ENCODE measurements around the gene MTMR3. TPM values are rescaled to one million over a fixed set of nuclear protein-coding genes. Genes with fewer than 3 reads are reported as not detected.
A peak's percentile ranks its signal among the peaks of the same experiment; 100 is the strongest.

Gene MTMR3
- total RNA-seq, 1 donor from 2014 or later = 51.7 TPM

DNA sequence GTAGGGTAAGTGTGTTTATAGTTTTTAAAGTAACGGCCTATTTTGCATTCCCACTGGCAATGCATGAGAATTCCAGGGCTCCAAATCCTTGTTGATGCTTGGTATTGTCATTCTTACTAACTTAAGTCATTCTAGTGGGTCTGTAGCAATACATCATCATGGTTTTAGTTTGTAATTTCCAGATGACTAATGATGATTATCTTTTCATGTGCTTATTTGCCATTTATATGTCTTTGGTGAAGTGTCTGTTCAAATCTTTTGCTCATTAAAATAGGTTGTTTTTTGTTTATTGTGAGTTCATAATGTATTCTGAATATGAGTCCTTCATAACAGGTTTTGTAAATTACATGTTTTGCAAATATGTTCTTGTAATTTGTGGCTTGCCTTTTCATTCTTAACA, 31.2 kb downstream of the MTMR3 start:
- TF ChIP-seq, protein P1, sequence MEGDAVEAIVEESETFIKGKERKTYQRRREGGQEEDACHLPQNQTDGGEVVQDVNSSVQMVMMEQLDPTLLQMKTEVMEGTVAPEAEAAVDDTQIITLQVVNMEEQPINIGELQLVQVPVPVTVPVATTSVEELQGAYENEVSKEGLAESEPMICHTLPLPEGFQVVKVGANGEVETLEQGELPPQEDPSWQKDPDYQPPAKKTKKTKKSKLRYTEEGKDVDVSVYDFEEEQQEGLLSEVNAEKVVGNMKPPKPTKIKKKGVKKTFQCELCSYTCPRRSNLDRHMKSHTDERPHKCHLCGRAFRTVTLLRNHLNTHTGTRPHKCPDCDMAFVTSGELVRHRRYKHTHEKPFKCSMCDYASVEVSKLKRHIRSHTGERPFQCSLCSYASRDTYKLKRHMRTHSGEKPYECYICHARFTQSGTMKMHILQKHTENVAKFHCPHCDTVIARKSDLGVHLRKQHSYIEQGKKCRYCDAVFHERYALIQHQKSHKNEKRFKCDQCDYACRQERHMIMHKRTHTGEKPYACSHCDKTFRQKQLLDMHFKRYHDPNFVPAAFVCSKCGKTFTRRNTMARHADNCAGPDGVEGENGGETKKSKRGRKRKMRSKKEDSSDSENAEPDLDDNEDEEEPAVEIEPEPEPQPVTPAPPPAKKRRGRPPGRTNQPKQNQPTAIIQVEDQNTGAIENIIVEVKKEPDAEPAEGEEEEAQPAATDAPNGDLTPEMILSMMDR (IDR thresholded peaks at IDR 0.05; ENCODE audit: partially characterized antibody, unreplicated experiment) = no peak
- Mint-ChIP-seq H3K9me3 (ENCODE audit: unreplicated experiment) (no peaks in the 10 kb centered on the region), H3K27ac (ENCODE audit: unreplicated experiment) (no peak overlapping the region), H3K36me3 (ENCODE audit: unreplicated experiment) (no peaks in the 10 kb centered on the region), H3K4me1 (ENCODE audit: low read depth, unreplicated experiment) (peaks cover 1% of the 10 kb centered on the region), H3K27me3 (ENCODE audit: unreplicated experiment) (peaks cover 3% of the 10 kb centered on the region), H3K4me3 (ENCODE audit: unreplicated experiment) (no peak overlapping the region)
- DNase-seq = no peak

DNA sequence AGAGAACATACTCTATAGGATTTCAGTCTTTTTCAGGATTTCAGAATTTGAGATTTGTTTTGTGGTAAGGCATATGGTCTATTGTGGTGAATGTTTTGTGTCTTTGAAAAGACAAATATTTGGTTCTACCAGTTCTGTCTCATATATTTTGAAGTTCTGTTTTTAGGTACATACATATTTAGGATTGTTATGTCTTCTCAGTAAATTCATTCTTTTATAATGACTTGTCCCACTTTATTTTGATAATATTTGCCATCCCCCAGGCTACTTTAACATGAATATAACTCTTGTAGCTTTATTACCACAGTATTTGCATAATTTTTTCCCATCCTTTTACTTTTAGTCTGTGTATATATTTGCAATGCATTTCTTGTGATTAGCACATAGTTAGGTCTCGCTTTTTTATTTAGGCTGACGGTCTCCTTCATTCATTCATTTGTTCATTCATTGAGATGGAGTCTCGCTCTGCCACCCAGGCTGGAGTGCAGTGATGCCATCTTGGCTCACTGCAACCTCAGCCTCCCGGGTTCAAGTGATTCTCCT, 32.1 kb downstream of the MTMR3 start:
- H3K27ac Mint-ChIP-seq (ENCODE audit: unreplicated experiment) = no peak overlapping the region
- no peaks in the 10 kb centered on the region for H3K36me3 Mint-ChIP-seq (ENCODE audit: unreplicated experiment)
- no peak overlapping the region for H3K4me3 Mint-ChIP-seq (ENCODE audit: unreplicated experiment)
- TF ChIP-seq, protein P1 (IDR thresholded peaks at IDR 0.05; ENCODE audit: partially characterized antibody, unreplicated experiment) = no peak
- DNase-seq = no peak
- peaks cover 3% of the 10 kb centered on the region for H3K27me3 Mint-ChIP-seq (ENCODE audit: unreplicated experiment)
- H3K4me1 Mint-ChIP-seq (ENCODE audit: low read depth, unreplicated experiment) = peaks cover 1% of the 10 kb centered on the region
- no peaks in the 10 kb centered on the region for H3K9me3 Mint-ChIP-seq (ENCODE audit: unreplicated experiment)

DNA sequence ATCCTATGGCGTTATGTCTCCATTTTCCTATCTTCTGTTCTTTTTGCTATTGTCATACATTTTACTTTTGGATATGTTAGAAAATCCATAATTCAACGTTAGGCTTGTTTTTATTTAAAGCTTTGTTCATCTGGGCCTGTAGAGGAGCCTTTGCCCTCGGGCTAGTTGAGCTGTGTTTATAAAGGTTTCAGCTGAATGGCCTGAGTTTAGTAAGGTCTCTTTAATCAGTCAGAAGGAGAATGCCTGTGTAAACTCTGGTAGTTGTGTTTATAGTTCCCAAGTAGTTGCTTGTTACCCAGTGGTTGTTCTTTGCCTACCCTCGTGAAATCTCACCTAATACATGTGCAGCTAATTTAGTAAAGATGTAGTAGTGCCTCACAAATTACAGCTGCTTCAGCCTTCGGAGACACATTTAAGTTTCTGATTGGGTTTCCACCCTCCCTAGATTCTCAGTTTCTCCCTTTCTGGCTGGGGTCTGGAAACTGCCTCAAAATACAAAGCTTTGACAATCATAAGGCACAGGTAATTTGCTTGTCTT, 33.1 kb downstream of the MTMR3 start:
- Mint-ChIP-seq H3K4me1 (ENCODE audit: low read depth, unreplicated experiment) (peaks cover 1% of the 10 kb centered on the region), H3K27me3 (ENCODE audit: unreplicated experiment) (peaks cover 3% of the 10 kb centered on the region), H3K27ac (ENCODE audit: unreplicated experiment) (peak overlapping the region; percentile 29), H3K9me3 (ENCODE audit: unreplicated experiment) (no peaks in the 10 kb centered on the region), H3K36me3 (ENCODE audit: unreplicated experiment) (no peaks in the 10 kb centered on the region), H3K4me3 (ENCODE audit: unreplicated experiment) (no peak overlapping the region)
- DNase-seq = no peak
- TF ChIP-seq, protein P1 (IDR thresholded peaks at IDR 0.05; ENCODE audit: partially characterized antibody, unreplicated experiment) = no peak

DNA sequence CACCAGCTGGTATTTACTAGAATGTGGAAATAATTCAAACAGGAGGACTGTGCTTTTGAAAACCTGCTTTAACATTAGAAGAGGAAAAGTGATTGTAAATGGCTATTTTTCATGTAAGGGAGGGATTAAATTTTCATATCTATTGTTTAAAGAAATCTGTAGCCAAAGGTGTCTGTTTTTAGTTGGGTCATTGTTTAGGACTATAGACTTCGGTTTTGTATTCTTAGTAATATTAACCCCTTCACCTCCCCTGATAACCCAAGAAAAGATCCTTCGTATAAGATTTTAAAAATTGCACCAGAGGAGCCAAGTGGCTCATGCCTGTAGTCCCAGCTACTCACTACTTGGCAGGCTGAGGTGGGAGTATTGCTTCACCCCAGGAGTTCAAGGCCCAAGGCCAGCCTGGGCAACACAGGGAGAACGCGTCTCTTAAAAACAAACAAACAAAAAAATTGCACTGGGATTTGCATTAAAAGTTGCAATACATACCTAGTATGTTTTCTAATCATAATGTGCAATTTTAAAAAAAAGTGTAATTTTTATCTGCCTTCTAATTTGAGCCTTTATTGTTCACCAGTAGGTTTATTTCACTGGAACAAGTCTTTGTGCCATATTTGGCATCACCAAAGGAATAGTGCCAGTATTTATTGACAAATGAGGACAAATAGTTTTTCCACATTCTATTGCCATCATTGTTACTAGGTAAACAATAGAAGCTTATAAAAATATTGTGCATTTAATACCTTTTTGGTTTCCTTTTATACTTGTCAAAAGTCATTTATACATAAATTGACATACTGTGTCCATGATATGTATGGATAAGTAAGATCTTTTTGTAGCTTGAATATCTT, 34.3 kb downstream of the MTMR3 start:
- H3K27me3 Mint-ChIP-seq (ENCODE audit: unreplicated experiment) = peaks cover 3% of the 10 kb centered on the region
- no peak for DNase-seq
- H3K27ac Mint-ChIP-seq (ENCODE audit: unreplicated experiment) = no peak overlapping the region
- H3K4me1 Mint-ChIP-seq (ENCODE audit: low read depth, unreplicated experiment) = peaks cover 1% of the 10 kb centered on the region
- H3K9me3 Mint-ChIP-seq (ENCODE audit: unreplicated experiment) = no peaks in the 10 kb centered on the region
- no peak overlapping the region for H3K4me3 Mint-ChIP-seq (ENCODE audit: unreplicated experiment)
- H3K36me3 Mint-ChIP-seq (ENCODE audit: unreplicated experiment) = no peaks in the 10 kb centered on the region
- TF ChIP-seq, protein P1 (IDR thresholded peaks at IDR 0.05; ENCODE audit: partially characterized antibody, unreplicated experiment) = no peak

DNA sequence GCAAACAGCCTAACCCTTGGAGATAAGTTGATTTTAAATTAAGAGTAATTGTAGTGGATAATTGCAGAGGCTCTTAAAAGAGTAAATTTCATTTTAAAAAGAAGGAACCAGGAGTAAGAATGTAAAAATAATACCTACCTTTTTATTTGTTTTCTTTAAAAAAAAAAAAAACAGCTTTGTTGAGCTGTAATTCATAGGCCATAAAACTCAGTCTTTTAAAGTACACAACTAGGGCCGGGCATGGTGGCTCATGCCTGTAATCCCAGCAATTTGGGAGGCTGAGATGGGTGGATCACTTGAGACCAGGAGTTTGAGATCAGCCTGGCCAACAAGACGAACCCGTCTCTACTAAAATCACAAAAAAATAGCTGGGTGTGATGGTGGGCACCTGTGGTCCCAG, 42.4 kb downstream of the MTMR3 start:
- H3K4me1 Mint-ChIP-seq (ENCODE audit: low read depth, unreplicated experiment) = no peaks in the 10 kb centered on the region
- TF ChIP-seq, protein P1 (IDR thresholded peaks at IDR 0.05; ENCODE audit: partially characterized antibody, unreplicated experiment) = no peak
- H3K4me3 Mint-ChIP-seq (ENCODE audit: unreplicated experiment) = no peak overlapping the region
- no peak for DNase-seq
- peaks cover 3% of the 10 kb centered on the region for H3K9me3 Mint-ChIP-seq (ENCODE audit: unreplicated experiment)
- no peaks in the 10 kb centered on the region for H3K27me3 Mint-ChIP-seq (ENCODE audit: unreplicated experiment)
- no peak overlapping the region for H3K27ac Mint-ChIP-seq (ENCODE audit: unreplicated experiment)
- no peaks in the 10 kb centered on the region for H3K36me3 Mint-ChIP-seq (ENCODE audit: unreplicated experiment)
